Measurements from ENCODE around the gene IQGAP3.

The IQGAP3 gene

DNA sequence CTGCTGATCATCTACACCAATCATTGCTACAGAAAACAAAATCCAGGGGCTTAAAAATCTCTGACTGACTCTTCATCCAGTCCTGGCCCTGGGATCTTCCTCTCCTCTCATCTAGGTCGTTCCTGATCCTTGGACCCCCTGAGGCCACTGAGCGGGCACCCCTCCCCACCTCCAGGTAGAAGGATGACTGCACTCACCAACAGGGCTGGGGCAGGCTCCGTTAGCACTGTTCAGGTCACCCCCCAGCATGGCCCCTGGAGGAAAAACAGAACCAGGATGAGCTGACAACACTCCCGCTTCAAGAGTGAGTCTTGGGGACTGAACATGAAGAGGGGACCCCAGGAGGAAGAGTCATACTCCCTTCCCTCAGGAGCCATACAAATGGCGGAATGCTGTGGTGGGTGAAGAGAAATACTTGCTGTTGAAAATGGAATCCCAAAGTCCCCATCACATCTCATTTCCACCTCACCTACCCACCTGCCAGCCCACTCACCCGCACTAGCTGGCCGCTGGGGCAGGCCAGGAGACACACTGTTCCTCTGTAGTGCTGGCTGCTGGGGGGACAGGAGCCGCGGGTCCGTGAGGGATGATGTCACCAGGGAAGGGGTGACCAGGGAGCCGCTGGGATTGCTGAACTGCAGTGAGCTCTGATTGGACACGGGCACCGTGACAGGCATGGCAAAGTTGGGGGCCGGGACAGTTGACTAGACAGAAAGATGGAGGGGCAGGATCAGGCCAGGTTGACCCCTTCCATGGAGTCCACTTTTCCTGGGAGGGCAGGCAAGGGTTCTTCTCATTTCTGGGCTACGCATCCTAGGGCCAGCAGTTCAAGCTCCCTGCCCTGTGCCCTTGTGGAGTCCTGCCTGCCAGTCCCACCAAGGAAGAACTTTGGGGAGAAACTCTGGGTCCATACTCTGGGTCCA lies 93.0 kb downstream of the IQGAP3 start:
- DNase-seq: no peak

DNA sequence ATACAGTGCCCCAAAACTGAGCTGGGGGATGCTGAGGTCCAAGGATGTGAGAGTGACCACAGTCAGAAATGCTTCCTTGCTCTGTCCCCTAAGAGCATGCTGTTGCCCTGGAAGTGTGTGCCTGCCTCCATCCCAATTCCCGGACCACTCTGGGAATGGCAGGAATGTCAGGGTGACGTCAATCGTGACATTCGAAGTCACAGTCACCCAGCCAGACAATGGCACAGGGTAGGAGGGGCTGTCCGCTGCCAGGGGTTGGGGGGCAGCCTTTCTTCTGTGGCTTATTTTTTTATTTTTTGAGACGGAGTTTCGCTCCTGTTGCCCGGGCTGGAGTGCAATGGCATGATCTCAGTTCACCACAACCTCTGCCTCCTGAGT lies 94.1 kb downstream of the IQGAP3 start:
- DNase-seq: no peak

DNA sequence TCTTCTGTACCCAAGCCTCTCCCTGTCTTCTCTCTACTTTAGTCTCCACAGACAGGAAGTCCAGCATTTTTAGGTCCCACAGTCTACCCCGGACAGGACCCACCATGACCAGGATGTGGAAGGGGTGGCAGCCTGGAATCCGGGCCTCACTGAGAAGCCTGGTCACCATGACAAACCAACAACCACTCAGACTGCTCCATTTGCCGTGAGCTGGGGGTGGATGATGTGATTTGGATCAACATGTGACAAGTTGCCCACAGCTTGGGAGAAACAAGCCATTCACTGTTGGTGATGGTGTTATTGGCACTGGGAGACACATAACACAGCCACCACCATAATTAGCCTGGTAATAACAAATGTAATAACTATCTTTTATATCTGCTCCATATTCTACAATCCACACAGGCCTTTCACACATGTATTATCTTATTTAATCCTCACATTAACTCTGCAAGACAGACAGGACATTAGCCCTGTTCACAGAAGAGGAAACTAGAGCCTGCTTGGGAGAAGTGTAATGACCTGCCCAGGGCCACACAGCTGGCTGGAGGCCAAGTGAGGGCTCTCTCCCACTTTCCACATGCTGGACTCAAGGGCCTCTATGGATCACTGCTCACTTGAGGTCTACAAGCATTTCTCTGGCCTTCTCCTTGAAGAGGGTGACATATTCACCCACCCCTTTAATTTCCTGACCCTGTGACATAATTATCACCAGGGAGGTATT lies 94.7 kb downstream of the IQGAP3 start:
- no peak for DNase-seq

DNA sequence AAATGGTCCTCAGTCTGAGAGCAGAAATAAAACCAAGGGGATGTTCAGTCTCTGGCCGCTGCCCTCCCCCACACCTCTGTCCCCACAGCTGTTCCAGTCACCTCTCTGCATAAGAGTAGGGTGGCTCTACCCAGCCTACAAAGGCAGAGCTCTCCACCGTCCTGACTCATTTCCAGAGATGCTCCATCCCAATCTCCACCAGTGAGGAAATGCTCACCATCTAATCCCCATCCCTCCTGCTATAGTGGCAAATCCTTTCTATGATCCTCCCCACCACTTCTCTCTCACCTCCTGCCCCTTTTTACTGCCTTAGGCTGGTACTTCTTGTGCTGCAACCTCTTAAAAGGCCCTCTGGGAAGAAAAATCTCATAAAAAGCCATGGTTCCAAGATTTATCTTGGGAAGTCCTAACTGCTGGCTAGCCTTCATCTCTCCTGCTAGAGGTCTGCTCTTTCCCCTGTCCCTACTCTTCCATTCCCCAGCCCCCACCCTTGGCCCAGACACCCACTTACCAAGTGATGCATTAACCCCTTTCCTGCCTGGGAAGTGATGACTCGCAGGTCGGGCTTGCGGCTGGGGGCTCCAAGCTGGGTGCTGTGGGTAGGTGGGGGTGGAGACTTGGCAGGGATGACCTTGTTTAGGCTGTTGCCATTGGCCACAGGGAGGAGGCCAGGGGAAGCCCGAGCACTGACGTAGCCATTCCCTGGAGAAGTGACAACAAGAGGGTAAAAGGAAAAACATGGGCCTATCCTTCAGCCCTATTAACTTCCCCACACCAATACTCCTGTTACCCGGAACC lies 95.7 kb downstream of the IQGAP3 start:
- no peak for DNase-seq

DNA sequence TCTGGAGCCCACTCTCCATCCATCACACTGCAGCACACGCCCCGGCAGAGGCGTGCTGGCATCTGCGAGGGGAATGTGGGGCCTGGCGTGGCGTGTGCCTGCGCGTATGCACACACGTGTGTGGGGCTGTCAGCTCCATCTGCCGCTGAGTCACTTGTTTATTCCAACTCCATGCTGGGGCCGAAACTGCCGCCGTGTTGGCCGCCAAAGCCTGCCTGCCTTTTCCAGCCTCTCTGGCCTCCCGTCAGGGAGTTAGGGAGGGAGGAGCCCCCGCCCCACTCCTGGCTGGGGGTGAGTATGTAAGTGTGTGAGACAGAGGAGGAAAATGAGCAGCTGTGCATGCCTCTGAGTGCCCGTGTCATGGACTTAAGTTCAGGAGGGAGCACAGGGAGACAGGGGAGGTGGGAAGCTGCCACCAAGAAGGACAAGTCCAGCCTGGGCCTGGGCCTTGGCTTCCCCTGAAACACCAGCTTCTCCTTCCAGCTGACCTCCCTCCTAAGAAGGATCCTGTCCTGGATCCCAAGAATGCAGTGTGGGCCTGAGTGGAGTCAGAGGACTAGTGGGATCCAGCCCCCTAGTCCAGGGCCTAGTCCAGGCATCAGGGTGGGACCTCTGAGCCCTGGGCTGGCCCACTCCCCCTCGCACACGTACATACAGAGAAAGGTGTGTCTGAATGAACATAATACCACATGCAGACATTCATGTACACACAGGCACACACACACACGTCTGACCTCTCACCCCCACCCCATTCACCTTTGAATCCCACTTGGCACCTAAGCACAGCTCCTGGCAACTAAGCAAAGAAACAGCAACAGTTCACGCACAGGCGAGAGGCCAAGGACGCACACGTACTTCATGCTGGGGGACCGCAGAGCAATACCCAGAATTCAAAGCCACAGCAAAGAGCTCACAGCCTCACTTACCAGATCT lies 96.5 kb downstream of the IQGAP3 start:
- DNase-seq: no peak
